Measurements from ENCODE around the gene OPTC.

DNA sequence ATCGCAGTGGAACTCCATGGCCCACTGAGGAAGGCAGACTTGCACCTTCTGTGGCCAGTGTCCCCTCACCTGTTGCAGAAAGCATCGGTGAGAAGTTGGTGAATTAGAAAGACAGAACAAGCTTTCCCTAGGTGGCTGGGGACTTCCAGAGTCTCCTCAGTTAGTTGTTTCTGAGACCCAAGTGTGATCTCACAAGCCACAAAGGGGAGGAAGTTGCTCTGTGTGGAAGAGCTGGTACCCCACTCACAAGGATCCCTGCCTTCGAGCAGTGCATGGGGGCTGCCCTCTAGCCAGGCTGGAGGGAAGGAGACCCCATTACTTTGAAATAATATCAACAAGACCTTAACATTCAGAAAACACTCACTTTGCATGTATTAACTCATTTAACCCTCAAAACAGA, 16.2 kb upstream of the OPTC start:
- no peak for TF ChIP-seq POLR2A (IDR thresholded peaks at IDR 0.05)
- TF ChIP-seq, protein P1, sequence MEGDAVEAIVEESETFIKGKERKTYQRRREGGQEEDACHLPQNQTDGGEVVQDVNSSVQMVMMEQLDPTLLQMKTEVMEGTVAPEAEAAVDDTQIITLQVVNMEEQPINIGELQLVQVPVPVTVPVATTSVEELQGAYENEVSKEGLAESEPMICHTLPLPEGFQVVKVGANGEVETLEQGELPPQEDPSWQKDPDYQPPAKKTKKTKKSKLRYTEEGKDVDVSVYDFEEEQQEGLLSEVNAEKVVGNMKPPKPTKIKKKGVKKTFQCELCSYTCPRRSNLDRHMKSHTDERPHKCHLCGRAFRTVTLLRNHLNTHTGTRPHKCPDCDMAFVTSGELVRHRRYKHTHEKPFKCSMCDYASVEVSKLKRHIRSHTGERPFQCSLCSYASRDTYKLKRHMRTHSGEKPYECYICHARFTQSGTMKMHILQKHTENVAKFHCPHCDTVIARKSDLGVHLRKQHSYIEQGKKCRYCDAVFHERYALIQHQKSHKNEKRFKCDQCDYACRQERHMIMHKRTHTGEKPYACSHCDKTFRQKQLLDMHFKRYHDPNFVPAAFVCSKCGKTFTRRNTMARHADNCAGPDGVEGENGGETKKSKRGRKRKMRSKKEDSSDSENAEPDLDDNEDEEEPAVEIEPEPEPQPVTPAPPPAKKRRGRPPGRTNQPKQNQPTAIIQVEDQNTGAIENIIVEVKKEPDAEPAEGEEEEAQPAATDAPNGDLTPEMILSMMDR (IDR thresholded peaks at IDR 0.05 in 4 of 5, conservative IDR thresholded peaks at IDR 0.05 in 1 of 5): no peak

Measured in gastrocnemius medialis (tissue), 4 donors.